SJSA1 (cell line): Measurements from ENCODE around the gene TMEM192. TPM values are rescaled to one million over a fixed set of nuclear protein-coding genes. Genes with fewer than 3 reads are reported as not detected.
"Not testable (repeated sequence)": the region's sequence is repeated elsewhere in the genome, so short reads cannot be mapped to it uniquely, and the experiment has no call there.

ENCODE experiments used
- DNase-seq, 2 experiments: peaks; one replicate each; pipeline ENCODE4 v3.0.0-alpha.2; 2015 to 2020; ENCODE audit warnings: low spot score in 2 of 2, low read depth in 1 of 2
- H3K27ac ChIP-seq: fragments of 250-450 bp; sonication (Bioruptor Pico); 2 replicates; pipeline ENCODE4 v1.5.1; 2020; ENCODE audit warnings: mild to moderate bottlenecking, moderate library complexity
- H3K27me3 ChIP-seq: fragments of 250-450 bp; sonication (Bioruptor Pico); replicated peaks from 2 replicates; pipeline ENCODE4 v1.5.1; 2020; ENCODE audit warnings: mild to moderate bottlenecking, moderate library complexity
- H3K36me3 ChIP-seq: fragments of 250-450 bp; sonication (Bioruptor Pico); 2 replicates; pipeline ENCODE4 v1.5.1; 2020; ENCODE audit warnings: mild to moderate bottlenecking
- H3K4me1 ChIP-seq: fragments of 250-450 bp; sonication (Bioruptor Pico); replicated peaks from 2 replicates; pipeline ENCODE4 v1.6.1; 2021; ENCODE audit warnings: mild to moderate bottlenecking
- H3K4me3 ChIP-seq: fragments of 250-450 bp; sonication (Bioruptor Pico); 2 replicates; pipeline ENCODE4 v1.5.1; 2020; ENCODE audit warnings: mild to moderate bottlenecking
- H3K9me3 ChIP-seq: fragments of 250-450 bp; sonication (Bioruptor Pico); replicated peaks from 2 replicates; pipeline ENCODE4 v1.5.1; 2020; ENCODE audit warnings: mild to moderate bottlenecking
- total RNA-seq: library from RNA; depleted of rRNA; stranded (reverse); fragments of >200 nt; shearing (Covaris generic); gene quantifications from 2 replicates; pipeline ENCODE4 v1.2.3, GENCODE V29; 2014

Gene TMEM192
- total RNA-seq, 1 experiment from 2014 or later: 14.4 TPM

DNA sequence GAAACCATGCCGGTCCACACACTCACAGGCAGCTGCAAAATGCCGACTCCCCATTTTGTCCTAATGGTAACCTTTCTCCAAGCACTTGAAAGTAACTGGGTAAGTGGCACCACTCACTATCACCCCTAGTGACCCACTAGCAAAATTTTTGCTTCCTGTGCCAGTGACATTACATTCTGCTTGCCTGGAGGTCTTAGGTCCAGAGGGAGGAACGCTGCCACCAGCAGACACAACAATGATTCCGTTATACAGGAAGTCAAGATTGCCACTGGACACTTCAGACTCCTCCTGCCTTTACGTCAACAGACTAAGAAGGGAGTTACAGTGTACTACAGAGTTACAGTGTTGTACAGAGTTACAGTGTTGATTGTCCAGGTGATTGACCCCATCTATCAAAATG, 11.8 kb upstream of the TMEM192 start:
- no peak overlapping the region for H3K4me3 ChIP-seq
- no peak overlapping the region for H3K27ac ChIP-seq
- DNase-seq: no peak
- H3K27me3 ChIP-seq: 0 out of 2 replicates have a peak, but pooled peaks cover 2% of the 10 kb centered on the region
- H3K9me3 ChIP-seq: no peaks in the 10 kb centered on the region; the same call in 1 of the 2 replicates
- H3K4me1 ChIP-seq: no peaks in the 10 kb centered on the region
- H3K36me3 ChIP-seq: no peaks in the 10 kb centered on the region

DNA sequence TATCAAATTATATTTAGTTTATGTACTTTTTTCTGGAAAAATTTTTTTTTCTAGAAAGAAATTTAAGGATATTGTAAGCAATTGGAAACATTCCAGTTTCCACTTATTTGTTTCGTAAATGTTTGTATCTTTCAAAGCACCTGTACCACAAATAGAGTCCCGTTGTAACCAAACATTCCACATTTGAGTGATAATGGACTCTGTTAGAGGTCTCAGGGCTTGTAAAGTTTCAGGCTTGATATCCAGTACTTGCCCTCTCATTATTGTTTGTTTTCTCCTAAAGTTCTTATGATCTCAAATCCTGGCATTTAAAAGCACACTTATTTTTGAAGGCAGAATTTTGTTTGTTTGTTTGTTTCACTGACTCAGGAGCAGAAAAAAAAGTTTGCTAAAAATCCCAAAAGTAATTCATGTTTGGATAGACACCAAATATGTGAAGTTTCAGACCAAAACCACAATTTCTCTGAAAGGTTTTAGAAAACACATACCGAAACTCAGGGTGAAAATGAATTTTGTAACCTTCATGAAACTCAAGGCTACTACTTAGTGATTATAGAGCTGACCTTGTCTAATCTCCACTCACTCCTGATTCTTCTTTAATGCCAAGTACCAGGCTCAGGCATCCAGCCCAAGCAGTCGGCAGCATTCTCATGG, 5.7 kb upstream of the TMEM192 start:
- no peaks in the 10 kb centered on the region for H3K27me3 ChIP-seq
- H3K27ac ChIP-seq: no peak overlapping the region
- H3K4me1 ChIP-seq: peaks cover 3% of the 10 kb centered on the region; the same call in 1 of the 2 replicates
- no peaks in the 10 kb centered on the region; the same call in 1 of the 2 replicates for H3K9me3 ChIP-seq
- H3K4me3 ChIP-seq: no peak overlapping the region
- no peak for DNase-seq
- H3K36me3 ChIP-seq: no peaks in the 10 kb centered on the region

DNA sequence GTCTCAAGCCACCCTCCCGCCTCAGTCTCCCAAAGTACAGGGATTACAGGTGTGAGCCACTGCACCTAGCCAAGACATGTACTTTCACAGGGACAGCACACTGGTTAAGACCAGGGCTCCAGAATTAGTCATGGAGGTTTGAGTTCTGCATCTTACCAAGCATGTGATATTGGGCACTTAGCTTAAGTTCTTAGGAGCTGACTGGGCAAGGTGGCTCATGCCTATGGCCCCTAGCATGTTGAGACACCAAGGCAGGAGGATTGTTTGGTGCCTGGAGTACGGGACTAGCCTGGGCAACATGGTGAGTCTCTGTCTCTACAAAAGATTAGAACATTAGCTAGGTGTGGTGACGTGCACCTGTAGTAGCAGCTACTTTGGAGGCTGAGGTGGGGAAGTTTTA, 2.6 kb upstream of the TMEM192 start:
- Histone ChIP-seq H3K4me3 (no peak overlapping the region), H3K27me3 (no peaks in the 10 kb centered on the region), H3K4me1 (peaks cover 8% of the 10 kb centered on the region; the same call in 1 of the 2 replicates), H3K27ac (no peak overlapping the region), H3K36me3 (peaks cover 5% of the 10 kb centered on the region), H3K9me3 (no peaks in the 10 kb centered on the region)
- no peak for DNase-seq

DNA sequence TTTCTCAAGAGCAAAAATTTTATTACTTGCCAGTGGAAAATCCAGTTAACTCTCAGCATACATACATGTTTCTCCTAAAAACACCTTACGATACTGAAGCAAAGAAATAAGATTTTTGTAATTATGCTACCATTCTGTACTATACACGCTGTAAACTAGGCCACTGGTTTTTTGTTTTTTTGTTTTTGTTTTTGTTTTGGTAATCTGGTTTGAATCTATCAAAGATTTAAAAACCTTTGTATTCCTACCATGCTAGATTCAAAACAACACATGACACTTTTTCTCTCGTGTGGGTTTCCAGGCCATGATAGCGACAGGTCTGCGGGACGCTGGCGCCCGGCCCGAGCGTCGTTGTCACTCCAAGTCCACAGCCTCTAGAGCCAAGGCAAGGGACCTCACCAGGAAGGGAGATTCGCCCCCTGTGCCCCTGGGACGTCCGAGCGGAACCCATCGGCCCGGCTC, 723 bp downstream of the TMEM192 start:
- H3K27ac ChIP-seq: peak overlapping the region; percentile 62
- H3K36me3 ChIP-seq: peaks cover 12% of the 10 kb centered on the region
- no peak for DNase-seq
- H3K9me3 ChIP-seq: no peaks in the 10 kb centered on the region
- no peaks in the 10 kb centered on the region for H3K27me3 ChIP-seq
- H3K4me1 ChIP-seq: peaks cover 8% of the 10 kb centered on the region; the same call in 1 of the 2 replicates
- peak overlapping the region; percentile 84 for H3K4me3 ChIP-seq

DNA sequence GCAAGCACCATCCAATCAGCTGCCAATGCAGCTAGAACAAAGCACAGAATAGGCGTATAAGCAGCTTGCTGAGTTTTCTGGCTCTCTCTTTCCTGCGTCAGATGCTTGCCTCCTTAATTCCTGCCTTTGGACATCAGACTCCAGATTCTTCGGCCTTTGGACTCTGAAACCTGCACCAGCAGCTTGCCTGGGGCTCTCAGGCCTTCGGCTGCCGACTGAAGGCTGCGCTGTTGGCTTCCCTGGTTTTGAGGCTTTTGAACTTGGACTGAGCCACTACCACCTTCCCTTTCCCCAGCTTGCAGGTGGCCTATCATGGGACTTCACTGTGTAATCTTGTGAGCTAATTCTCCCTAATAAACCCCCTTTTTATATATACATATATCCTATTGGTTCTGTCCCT, 6.1 kb downstream of the TMEM192 start:
- DNase-seq: peak in 1 of 2 experiments; percentile 21
- Histone ChIP-seq H3K36me3 (peaks cover 18% of the 10 kb centered on the region), H3K9me3 (no peaks in the 10 kb centered on the region), H3K4me3 (no peak overlapping the region), H3K27ac (no peak overlapping the region), H3K27me3 (no peaks in the 10 kb centered on the region), H3K4me1 (no peaks in the 10 kb centered on the region)

DNA sequence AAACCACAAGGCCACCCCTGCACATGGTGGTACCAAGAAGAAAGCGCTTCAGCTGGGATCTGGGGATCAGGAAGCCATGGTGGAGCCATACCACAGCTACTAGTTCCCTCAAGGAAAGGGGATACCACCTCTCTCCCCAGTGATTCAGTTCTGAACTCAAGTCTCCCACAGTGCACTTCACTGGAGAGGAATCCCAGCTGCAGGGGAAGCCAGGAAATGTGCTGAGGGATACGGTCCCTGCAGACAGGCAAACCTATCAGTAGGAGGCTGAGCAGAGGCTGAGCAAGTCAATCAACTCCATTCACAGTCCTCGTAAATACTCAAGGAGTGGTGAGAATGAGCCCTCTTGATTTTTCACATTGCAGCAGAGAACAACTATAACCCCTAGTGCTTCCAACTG, 11.0 kb downstream of the TMEM192 start:
- Histone ChIP-seq H3K27ac (no peak overlapping the region), H3K36me3 (peaks cover 15% of the 10 kb centered on the region)

DNA sequence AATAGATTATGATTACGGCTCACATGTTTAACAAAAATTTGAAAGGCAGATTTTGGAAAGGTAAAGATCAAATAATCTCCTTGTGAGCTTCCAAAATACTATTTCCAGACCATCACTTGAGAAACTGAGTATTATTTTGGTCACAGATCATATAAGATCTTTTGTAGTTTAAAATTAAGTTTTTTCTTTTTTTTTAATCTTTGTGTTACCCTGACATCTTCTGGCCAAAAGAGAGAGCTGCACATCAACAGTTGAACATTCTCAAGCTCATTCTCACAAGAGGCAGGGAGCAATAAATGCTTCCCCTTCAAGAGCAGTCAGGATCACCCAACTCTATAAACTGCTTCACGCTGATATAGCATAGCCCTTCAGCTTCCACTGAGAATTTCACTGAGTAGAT, 15.9 kb downstream of the TMEM192 start:
- no peaks in the 10 kb centered on the region for H3K9me3 ChIP-seq
- peak in 1 of 2 experiments; percentile 17 for DNase-seq
- peaks cover 7% of the 10 kb centered on the region; the same call in 1 of the 2 replicates for H3K36me3 ChIP-seq

More for the DNA sequence above, 11.0 kb downstream of the TMEM192 start:
- Histone ChIP-seq H3K9me3 (no peaks in the 10 kb centered on the region), H3K27me3 (no peaks in the 10 kb centered on the region), H3K4me1 (no peaks in the 10 kb centered on the region), H3K4me3 (no peak overlapping the region)
- no peak for DNase-seq

DNA sequence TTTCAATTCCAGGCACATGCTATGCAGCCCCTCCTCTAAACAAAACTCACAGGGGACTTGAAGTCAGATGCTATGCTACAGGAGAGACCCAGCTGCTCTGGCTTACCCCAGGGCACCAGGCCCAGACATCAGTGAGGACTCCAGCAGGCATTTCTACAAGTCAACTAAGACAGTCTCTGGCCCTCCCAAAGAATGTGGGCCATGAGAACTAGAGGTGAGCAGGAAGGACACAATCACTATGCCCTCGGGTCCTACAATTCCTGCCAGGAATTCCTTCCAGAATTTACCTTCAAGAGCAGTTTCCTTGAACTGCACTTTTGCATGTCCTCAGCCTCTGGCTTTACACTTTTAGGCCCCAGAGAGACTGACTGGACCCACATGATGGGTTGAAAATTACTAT, 17.4 kb downstream of the TMEM192 start:
- H3K36me3 ChIP-seq: 0 out of 2 replicates have a peak, but pooled peaks cover 3% of the 10 kb centered on the region
- H3K27ac ChIP-seq: no peak overlapping the region
- H3K27me3 ChIP-seq: no peaks in the 10 kb centered on the region
- H3K4me1 ChIP-seq: no peaks in the 10 kb centered on the region
- DNase-seq: no peak
- no peak overlapping the region for H3K4me3 ChIP-seq
- no peaks in the 10 kb centered on the region for H3K9me3 ChIP-seq

More for the DNA sequence above, 15.9 kb downstream of the TMEM192 start:
- Histone ChIP-seq H3K27ac (no peak overlapping the region), H3K27me3 (no peaks in the 10 kb centered on the region), H3K4me1 (no peaks in the 10 kb centered on the region), H3K4me3 (no peak overlapping the region)

DNA sequence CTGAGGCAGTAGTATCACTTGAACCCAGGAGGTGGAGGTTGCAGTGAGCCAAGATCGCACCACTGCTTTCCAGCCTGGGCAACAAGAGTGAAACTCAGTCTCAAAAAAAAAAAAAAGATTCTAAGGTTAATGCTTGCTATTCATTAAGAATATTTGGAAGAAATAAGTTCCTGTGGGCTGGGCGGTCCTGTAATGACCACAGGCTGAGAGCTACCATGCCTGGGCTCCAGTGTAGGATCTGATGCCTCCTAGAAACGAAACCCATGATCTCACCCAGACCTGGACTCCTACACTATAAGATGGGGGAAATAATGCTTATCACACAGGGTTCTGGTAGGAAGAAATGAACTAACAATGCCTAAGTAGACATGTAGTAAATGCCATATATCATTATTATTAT, 17.8 kb downstream of the TMEM192 start:
- no peaks in the 10 kb centered on the region for H3K27me3 ChIP-seq
- 0 out of 2 replicates have a peak, but pooled peaks cover 3% of the 10 kb centered on the region for H3K36me3 ChIP-seq
- no peak for DNase-seq
- no peak overlapping the region for H3K27ac ChIP-seq
- no peaks in the 10 kb centered on the region for H3K4me1 ChIP-seq
- no peaks in the 10 kb centered on the region for H3K9me3 ChIP-seq
- H3K4me3 ChIP-seq: no peak overlapping the region

DNA sequence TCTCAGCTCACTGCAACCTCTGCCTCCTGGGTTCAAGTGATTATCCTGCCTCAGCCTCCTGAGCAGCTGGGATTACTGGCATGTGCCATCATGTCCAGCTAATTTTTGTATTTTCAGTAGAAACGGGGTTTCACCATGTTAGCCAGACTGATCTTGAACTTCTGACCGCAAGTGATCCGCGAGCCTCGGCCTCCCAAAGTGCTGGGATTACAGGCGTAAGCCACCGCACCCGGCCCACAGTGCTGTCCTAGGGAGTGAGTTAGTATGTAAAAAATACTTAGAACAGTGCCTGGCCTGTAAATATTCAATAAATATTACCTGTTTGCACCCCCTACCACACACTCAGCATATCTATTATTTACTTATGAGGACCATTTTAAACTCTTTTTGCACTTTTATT, 20.5 kb downstream of the TMEM192 start:
- H3K27me3 ChIP-seq, H3K27ac ChIP-seq, H3K9me3 ChIP-seq, H3K4me1 ChIP-seq, H3K36me3 ChIP-seq, H3K4me3 ChIP-seq, DNase-seq: not testable (repeated sequence)

DNA sequence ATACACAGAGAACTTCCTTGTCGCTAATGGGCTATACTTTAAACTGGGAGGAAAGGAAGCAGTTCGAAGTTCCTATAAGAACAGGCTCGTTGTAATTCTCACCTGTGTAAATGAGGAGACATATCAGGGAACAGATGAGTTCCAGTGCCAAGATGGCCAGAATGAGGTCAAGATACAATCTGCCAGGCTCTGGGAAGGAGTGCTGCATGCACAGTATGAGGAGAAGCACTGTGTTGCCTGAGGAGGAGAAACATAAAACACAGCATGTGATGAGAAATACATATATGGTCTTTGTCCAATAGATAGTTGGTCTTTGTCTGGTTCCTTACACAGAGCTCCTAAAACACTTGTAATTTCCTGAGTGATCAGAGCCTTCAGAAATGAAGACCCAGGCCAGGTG, 24.3 kb downstream of the TMEM192 start:
- Histone ChIP-seq H3K27me3 (no peaks in the 10 kb centered on the region), H3K27ac (no peak overlapping the region), H3K4me3 (no peak overlapping the region), H3K36me3 (peaks cover 14% of the 10 kb centered on the region), H3K4me1 (no peaks in the 10 kb centered on the region), H3K9me3 (no peaks in the 10 kb centered on the region)
- no peak for DNase-seq

DNA sequence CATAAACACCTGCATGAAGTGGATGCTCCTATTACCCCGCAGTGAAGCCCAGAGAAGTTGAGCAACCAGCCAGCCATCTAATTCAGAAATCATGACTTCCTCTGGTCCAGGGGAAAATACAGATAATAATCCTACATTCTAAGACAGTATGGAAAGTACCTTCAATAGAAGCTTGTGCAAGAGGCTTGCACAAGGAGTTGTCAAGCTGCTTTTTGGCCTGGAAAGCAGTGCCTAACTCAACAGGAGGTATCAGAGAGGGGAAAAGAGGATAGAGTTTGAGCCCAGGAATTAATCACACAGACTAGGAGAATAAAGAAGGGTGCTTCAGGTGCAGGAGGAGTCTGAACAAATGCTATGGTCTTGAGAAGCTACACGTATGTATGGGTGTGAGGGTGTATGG, 26.7 kb downstream of the TMEM192 start:
- Histone ChIP-seq H3K4me3 (no peak overlapping the region), H3K27ac (no peak overlapping the region), H3K27me3 (no peaks in the 10 kb centered on the region), H3K9me3 (no peaks in the 10 kb centered on the region), H3K4me1 (no peaks in the 10 kb centered on the region), H3K36me3 (peaks cover 14% of the 10 kb centered on the region)
- DNase-seq: no peak

DNA sequence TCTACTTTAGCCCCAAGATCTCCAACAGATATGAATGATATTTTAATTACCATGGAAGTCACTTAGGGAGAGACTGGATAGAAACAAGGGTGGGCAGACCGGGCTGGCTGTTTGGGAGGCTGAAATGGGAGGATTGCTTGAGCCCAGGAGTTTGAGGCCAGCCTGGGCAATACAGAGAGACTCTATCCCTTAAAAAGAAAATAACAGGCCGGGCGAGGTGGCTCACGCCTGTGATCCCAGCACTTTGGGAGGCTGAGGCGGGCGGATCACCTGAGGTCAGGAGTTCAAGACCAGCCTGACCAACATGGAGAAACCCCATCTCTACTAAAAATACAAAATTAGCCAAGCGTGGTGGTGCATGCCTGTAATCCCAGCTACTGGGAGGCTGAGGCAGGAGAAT, 27.9 kb downstream of the TMEM192 start:
- H3K36me3 ChIP-seq: peaks cover 14% of the 10 kb centered on the region
- H3K27ac ChIP-seq, H3K4me3 ChIP-seq, H3K27me3 ChIP-seq, H3K4me1 ChIP-seq, DNase-seq, H3K9me3 ChIP-seq: not testable (repeated sequence)

DNA sequence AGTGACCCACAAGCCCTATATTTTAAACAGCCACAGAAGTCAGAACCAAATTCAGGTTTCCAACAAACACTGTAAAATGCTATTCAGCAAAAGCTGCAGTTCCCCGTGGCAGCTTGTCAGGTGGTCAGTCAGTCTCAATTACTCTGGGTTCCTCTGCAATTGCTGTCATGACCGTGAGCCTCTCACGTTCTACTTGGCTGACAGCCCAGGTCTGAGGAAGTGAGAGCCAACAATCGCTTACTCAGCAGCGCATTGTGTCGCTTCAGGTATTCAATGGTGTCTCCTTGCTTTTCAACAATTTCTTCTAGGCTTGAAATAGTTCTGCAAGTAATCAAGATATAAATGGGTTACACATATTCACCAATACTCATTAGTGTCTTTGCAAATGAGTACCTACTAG, 33.2 kb downstream of the TMEM192 start:
- Histone ChIP-seq H3K27ac (no peak overlapping the region), H3K4me1 (no peaks in the 10 kb centered on the region), H3K36me3 (no peaks in the 10 kb centered on the region), H3K4me3 (no peak overlapping the region), H3K9me3 (no peaks in the 10 kb centered on the region), H3K27me3 (no peaks in the 10 kb centered on the region)
- DNase-seq: no peak
